Cardiac muscle cell (in vitro differentiated cells and primary cell): ENCODE data around the gene SMARCC2. TPM values are rescaled to one million over a fixed set of nuclear protein-coding genes. Genes with fewer than 3 reads are reported as not detected.
A peak's percentile ranks its signal among the peaks of the same experiment; 100 is the strongest.

ENCODE experiments used
- DNase-seq, 2 donors: peaks; one replicate each; pipeline versions ENCODE4 v3.0.0 to v3.0.0-alpha.2; 2010 to 2017; ENCODE audit warnings: low read depth in 1 of 2, low spot score in 1 of 2
- H3K27ac ChIP-seq: fragments of 200-600 bp; sonication (generic); 2 replicates; pipeline ENCODE4 v1.5.1; 2016
- H3K27me3 ChIP-seq: fragments of 200-600 bp; sonication (generic); 2 replicates; pipeline ENCODE4 v1.6.0; 2016; ENCODE audit warnings: control low read depth
- H3K36me3 ChIP-seq: fragments of 200-600 bp; sonication (generic); 2 replicates; pipeline ENCODE4 v1.5.1; 2016; ENCODE audit warnings: control low read depth
- H3K4me1 ChIP-seq: fragments of 200-600 bp; sonication (generic); 2 replicates; pipeline ENCODE4 v1.8.1; 2017; ENCODE audit warnings: low read depth, mild to moderate bottlenecking, mixed run types
- H3K4me3 ChIP-seq: fragments of 200-600 bp; sonication (generic); 2 replicates; pipeline ENCODE4 v1.5.1; 2016; ENCODE audit warnings: mild to moderate bottlenecking
- H3K9me3 ChIP-seq: fragments of 200-600 bp; sonication (generic); 2 replicates; pipeline ENCODE4 v1.5.1; 2017; ENCODE audit warnings: low read depth, mild to moderate bottlenecking, control low read depth
- polyA plus RNA-seq: library from polyadenylated mRNA; unstranded; fragments of >200 nt; fragmentation: Nextera tagmentation; extraction: Ambion mirVana; gene quantifications from 2 replicates; pipeline ENCODE4 v1.2.1, GENCODE V29; 2016
- total RNA-seq: library from RNA; depleted of rRNA; stranded (reverse); fragments of >200 nt; gene quantifications from 2 replicates; pipeline ENCODE4 v1.2.3, GENCODE V29; 2016
- TF ChIP-seq, protein P1 (sequence below): IDR thresholded peaks from 2 replicates; pipeline ENCODE4 v1.5.1; 2012; ENCODE audit warnings: low read depth, mild to moderate bottlenecking, low read length

SMARCC2 gene
- total and polyA plus RNA-seq, 2 experiments from 2014 or later: 79.6 to 94.2 TPM

DNA sequence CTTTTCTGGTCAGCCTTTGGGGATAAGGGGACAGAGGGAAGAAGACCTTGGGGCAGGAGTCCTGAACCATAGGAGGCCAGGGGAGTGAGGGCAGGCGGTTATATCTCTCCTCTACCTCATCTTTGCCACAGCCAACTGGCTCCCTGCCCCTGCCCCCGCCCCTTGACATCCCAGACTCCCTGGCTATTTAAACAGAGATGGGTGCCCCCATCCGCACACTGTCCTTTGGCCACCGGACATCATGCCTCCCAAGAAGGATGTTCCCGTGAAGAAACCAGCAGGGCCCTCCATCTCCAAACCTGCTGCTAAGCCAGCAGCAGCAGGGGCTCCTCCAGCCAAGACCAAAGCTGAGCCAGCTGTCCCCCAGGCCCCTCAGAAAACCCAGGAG lies 35.6 kb downstream of the SMARCC2 start:
- no peak for DNase-seq
- Histone ChIP-seq H3K27me3 (no peaks in the 10 kb centered on the region), H3K27ac (no peak overlapping the region), H3K36me3 (peaks cover 11% of the 10 kb centered on the region), H3K9me3 (no peaks in the 10 kb centered on the region), H3K4me1 (peaks cover 11% of the 10 kb centered on the region), H3K4me3 (no peak overlapping the region)
- TF ChIP-seq, protein P1, sequence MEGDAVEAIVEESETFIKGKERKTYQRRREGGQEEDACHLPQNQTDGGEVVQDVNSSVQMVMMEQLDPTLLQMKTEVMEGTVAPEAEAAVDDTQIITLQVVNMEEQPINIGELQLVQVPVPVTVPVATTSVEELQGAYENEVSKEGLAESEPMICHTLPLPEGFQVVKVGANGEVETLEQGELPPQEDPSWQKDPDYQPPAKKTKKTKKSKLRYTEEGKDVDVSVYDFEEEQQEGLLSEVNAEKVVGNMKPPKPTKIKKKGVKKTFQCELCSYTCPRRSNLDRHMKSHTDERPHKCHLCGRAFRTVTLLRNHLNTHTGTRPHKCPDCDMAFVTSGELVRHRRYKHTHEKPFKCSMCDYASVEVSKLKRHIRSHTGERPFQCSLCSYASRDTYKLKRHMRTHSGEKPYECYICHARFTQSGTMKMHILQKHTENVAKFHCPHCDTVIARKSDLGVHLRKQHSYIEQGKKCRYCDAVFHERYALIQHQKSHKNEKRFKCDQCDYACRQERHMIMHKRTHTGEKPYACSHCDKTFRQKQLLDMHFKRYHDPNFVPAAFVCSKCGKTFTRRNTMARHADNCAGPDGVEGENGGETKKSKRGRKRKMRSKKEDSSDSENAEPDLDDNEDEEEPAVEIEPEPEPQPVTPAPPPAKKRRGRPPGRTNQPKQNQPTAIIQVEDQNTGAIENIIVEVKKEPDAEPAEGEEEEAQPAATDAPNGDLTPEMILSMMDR: no peak

DNA sequence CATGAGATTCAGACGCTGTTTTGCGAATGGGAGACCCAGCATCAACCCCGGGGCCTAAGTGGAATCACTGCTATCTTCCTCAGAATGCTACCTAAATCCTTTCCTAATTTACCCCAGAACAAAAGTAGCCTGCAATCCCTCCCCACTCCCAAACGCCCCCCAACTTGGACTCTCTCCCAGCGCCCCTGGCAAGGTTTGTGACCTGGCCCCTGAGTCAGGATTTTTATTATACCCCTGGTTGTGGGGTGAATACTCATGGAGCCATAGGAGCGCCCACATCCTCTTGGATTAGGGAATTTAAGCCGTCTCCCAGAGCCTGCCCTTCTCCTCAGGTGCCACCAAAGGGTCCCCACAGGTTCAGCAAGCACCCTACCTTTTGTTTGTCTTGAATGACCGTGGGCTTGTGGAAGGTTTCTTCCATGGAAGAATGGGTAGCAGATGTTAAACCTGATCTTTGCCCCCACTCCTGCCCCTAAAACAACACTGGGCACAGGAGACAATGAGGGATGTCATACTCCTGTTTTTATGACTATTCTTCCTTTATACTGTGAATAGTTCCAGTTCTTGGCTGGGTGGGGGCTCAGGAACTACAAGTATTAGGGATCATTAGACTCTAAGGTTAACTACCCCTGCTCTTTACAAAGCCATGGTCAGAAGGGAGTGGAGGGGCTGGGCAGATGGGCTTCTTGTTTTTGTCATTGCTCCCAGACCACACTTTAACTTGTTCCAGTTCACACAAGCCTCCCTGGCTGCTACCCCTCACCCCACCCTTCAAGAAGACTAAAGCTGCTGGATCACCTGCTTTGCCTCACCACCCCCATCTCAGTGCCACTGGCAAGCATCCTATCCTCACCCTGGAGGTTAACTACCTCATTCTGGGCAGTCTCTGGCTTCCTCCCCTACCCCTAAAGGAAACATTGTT lies 36.3 kb downstream of the SMARCC2 start:
- Histone ChIP-seq H3K27ac (no peak overlapping the region), H3K4me3 (peak overlapping the region; percentile 79), H3K4me1 (peaks cover 11% of the 10 kb centered on the region), H3K36me3 (peaks cover 9% of the 10 kb centered on the region), H3K27me3 (no peaks in the 10 kb centered on the region), H3K9me3 (no peaks in the 10 kb centered on the region)
- DNase-seq: peak in 1 of 2 donors; percentile 24
- TF ChIP-seq, protein P1: no peak

DNA sequence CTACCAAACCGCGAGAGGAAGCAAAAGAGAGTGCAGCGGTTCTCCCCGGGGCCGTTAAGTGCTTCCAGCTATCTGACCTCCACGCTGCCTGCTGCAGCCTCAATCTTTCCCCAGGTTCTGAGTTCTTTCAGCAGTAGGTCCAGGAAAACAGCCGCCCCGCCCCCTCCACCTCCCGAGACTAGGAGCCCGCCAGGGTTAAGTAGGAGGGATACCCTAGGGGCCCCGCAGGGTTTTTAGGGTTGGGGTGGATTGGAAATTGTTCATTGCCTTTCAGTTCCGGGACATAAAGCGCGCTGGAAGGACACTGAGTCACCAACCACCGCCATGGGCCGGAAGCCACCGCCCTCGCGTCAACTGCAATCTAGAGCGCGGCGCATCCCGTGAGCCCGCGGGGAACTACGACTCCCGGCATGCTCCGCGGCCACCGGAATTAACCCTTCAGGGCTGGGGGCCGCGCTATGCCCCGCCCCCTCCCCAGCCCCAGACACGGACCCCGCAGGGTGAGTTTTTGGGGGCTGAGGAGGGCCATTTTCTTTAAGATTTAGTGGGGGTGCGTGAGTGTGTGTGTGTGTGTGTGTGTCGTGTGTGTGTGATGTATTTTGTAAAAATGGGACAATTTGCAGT lies 37.0 kb downstream of the SMARCC2 start, which contains the start of gene MYL6B:
Gene MYL6B (plus strand): TSS at position 456 of the 624 bp plus-strand sequence. CDS start 1,332 bp downstream, outside the sequence.
- Histone ChIP-seq H3K9me3 (no peaks in the 10 kb centered on the region), H3K4me3 (peak within 1 kb of the TSS; percentile 79), H3K27me3 (no peaks in the 10 kb centered on the region), H3K4me1 (peaks cover 8% of the 10 kb centered on the region), H3K36me3 (peaks cover 9% of the 10 kb centered on the region), H3K27ac (peak within 1 kb of the TSS; percentile 82)
- TF ChIP-seq, protein P1: no peak
- peak; percentile 92 to 94 for DNase-seq

DNA sequence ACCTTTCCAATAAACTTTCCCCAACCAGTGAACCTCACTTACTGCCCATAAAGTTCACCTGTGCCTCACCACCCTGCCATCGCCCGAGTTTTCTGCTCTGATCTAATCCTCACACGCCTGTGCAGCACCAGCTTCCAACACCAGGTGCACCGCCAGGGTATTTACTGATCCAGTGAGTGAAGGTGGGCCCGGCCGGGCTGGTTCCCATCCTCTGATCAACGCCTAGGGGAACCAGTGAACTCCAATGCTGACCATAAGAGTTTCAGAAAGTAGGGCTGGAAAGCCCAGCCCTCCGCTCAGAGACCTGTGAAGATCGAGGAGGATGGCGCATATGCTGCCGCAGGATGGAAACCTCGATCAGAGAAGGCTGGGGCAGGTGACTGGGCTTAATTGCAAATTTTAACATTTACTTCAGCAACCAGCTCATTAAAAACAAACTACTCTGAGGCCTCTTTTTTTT lies 37.6 kb downstream of the SMARCC2 start:
- DNase-seq: peak in 1 of 2 donors; percentile 41
- H3K27ac ChIP-seq: peak overlapping the region; percentile 82

DNA sequence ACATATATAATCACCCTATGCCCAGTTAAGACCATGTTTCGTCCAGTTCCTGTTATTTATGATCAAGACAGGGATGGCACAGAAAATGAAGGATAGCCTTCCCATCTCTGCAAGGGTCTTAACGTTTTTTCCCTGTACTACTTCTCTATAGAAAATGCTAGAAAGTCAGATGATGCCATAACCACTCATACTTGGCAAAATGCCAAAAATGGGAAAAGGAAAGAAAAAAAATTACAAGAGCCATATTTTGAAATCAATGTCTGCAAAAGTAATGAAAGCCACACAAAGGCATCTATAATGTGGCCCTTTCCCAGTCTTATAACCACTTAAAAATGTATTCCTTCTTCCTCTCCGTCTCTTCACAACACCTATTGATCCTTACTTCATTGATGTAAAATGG lies 38.7 kb downstream of the SMARCC2 start:
- peak in 1 of 2 donors; percentile 62 for DNase-seq
- TF ChIP-seq, protein P1: no peak
- H3K27me3 ChIP-seq: no peaks in the 10 kb centered on the region
- no peak overlapping the region for H3K27ac ChIP-seq
- H3K36me3 ChIP-seq: peaks cover 9% of the 10 kb centered on the region
- peaks cover 6% of the 10 kb centered on the region for H3K4me1 ChIP-seq
- no peaks in the 10 kb centered on the region for H3K9me3 ChIP-seq
- H3K4me3 ChIP-seq: no peak overlapping the region

More for the DNA sequence above, 37.6 kb downstream of the SMARCC2 start:
- Histone ChIP-seq H3K4me3 (peak overlapping the region; percentile 79), H3K27me3 (no peaks in the 10 kb centered on the region), H3K9me3 (no peaks in the 10 kb centered on the region), H3K36me3 (peaks cover 9% of the 10 kb centered on the region), H3K4me1 (peaks cover 6% of the 10 kb centered on the region)
- TF ChIP-seq, protein P1: peak; percentile 23
